AML-193 (cell line): Measurements from ENCODE around the gene SMARCD2.
"Not testable (repeated sequence)": the region's sequence is repeated elsewhere in the genome, so short reads cannot be mapped to it uniquely, and the experiment has no call there.

Source experiments
- DNase-seq, 2 experiments: peaks; one replicate each; lab custom pipeline; 2025; lab: John Stamatoyannopoulos, UW

The SMARCD2 gene

DNA sequence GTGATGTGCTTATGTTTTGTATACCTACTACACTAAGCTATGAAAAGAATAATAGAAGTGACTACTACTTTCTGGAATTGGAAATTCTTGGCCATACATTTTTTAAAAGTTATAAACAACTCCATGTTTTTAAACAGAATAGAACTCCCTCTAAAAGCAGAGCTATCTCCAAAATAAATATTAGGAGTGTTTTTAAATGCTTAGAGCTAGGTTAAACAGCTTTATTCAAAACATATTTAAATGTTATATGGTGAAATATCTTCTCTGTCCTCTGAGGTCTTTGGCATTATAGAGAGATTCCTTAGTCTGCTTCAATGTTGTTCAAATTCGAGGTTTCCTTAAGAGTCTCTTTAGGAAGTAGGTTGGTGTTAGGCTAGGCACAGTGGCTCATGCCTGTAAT, 38.2 kb downstream of the SMARCD2 start:
- no peak for DNase-seq

DNA sequence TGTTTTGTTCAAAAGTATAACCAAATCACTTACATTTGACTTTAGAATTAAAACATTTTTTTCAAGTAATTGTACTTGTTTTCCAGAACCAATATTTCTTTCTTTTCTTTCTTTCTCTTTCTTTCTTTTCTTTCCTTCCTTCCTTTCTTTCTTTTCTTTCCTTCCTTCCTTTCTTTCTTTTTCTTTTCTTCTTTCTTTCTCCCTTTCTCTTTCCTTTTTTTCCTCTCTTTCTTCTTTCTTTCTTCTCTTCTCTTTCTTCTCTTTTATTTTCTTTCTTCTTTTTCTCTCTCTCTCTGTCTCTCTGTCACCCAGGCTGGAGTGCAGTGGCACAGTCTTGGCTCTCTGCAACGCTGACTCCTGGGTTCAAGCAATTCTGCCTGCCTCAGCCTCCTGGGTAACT, 41.7 kb downstream of the SMARCD2 start:
- no peak for DNase-seq

DNA sequence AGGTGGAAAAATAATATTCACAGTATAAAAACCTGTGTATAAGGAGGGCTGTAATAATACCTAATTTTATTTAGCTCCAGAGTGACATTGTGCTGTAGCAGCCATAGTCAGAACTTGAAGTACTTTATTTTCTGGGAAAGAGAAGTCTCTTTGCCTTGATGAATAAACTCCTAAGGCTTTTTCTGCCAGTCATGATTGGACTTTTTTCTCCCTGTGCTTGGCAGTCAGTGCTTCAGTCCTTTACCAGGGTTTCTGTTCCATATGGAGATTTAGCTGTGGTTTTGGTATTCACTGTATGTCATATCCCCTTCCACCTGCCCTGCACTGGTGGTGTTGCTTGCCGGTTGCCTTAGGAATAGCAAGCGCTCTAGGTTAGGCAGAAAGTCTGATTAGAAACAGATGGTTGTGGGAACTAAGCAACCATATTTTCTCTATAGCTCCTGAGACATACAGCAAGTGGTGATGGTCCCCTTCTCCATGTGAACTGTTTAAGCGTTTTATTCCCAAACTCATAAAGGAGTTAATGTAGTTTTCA, 43.8 kb downstream of the SMARCD2 start:
- no peak for DNase-seq

DNA sequence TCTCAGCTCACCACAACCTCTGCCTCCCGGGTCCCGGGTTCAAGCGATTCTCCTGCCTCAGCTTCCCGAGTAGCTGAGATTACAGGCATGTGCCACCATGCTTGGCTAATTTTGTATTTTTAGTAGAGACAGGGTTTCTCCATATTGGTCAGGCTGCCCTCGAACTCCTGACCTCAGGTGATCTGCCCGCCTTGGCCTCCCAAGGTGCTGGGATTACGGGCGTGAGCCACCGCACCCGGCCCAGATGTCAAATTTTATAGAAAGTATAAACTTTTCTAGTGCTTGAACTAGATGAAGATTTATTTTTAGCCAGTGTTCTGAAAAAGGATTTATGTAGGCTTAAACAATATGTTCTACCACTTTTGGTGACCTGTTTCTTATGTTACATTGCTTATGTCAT, 46.1 kb downstream of the SMARCD2 start:
- DNase-seq, result not testable (repeated sequence)

DNA sequence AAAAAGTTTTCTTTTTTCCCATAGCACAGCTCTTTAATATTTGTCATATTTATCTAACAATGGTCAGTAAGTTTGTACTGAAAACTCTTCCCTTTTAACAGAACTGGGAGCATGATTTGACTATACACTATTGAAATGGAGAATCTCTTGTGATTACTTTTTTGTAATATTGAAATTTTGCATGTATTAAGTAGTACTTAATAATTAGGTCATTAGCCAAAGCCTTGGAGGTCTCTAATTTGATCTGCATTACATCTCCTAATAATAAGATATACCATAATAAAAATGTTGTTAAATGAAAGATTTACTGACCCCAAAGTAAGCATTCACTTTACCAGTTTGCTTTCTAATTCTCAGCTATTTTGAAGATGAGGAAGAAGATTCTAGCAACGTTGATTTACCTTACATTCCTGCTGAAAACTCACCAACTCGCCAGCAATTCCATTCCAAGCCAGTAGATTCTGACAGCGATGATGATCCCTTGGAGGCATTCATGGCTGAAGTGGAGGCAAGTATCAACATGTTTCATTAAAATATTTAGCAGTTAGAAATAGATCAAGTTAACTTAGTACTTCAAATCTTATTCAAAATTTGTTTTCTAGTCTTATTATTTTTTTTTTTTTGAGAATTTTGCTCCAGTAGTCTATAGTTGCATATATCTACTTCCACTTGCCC, 50.3 kb downstream of the SMARCD2 start:
- no peak for DNase-seq

DNA sequence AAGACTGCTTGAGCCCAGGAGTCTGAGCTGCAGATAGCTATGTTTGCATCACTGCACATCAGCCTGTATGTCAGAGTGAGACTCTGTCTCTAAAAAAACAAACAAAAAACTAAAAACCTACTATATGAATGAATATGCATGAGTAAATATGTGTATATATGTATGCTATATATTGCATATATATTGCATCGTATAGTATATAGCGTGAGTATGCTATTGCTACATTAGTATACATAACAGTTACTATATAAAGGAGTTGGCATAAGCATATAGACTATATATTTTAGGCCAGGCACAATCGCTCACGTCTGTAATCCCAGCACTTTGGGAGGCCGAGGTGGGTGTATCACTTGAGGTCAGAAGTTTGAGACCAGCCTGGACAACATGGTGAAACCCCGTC, 52.4 kb downstream of the SMARCD2 start:
- no peak for DNase-seq

DNA sequence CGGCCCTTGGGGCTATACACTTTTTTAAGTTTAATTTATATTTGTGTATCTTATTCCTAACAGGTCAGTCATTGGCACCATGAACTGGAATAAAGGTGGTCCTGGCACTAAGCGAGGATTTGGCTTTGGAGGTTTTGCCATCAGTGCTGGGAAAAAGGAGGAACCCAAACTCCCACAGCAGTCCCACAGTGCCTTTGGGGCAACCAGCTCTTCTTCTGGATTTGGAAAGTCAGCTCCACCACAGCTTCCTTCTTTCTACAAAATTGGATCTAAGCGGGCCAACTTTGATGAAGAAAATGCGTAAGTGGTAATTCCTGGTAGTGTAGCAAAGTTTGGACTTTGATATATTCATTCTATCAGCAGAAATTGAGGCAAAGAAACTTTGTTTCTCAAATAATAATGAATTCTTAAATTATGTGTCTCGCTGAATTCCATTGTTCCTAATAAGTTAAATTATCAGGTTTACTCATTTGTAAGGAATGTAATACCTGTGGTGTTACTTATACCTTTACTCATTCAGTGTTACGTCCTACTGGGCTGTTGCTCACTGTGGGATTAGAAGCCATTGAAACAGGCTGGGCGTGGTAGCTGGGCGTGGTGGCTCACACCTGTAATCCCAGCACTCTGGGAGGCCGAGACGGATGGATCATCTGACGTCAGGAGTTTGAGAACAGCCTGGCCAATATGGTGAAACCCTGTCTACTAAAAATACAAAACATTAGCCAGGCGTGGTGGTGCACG, 55.3 kb downstream of the SMARCD2 start:
- DNase-seq, result no peak

DNA sequence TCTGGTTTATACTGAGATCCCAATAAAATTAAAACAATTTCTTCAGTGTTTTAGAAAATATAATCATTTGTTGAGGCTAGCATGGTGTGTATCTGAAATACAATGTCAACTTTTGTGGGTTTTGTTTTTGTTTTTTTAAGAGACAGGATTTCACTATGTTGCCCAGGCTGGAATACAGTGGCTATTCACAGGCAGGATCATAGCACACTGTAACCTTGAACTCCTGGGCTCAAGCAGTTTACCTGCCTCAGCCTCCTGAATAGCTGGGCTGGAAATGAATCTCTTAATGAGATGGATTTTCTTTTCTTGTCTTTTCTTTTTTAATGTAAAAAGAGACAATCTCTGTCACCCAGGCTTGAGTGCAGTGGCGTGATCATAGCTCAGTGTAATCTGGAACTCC, 56.4 kb downstream of the SMARCD2 start:
- no peak for DNase-seq

DNA sequence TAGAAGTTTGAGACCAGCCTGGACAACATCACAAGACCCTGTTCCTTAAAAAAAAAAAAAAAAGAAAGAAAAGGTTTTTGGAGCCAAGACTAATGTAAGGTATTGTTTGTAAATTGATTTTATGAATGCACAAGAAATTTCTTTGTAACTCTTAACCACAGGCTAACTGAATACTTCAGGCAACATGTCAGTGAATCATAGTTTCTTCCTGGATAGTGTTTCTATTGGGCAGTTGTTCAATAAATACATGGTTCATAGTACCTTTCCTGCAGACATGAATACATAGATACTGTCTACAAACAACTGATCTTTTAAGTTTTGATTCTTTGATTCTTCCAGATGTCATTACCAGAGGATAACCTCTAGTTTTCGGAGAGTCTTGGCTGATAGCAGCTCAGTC, 56.9 kb downstream of the SMARCD2 start:
- DNase-seq, result no peak

DNA sequence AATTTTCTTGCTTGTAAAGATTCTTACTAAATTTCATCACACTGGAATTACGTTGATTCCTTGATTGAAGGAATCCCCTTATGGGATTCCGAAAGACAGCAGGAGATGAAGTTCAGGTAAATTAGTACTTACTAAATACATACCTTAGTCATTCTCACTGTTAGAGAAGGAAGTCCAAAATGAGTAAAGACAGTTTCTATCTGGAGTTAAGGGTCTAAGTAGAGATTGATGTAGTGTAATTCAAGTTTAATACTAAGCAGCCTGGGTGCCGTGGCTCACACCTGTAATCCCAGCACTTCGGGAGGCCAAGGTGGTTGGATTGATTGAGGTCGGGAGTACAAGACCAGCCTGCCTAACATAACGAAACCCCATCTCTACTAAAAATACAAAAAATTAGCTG, 59.0 kb downstream of the SMARCD2 start:
- DNase-seq, result no peak
